Ishikawa (cell line): Measurements from ENCODE around the gene CACNB4.

Experiments used
- CREB1 ChIP-seq: IDR thresholded peaks from 2 replicates; pipeline ENCODE4 v1.6.1; 2012; ENCODE audit warnings: low read depth
- EP300 ChIP-seq: IDR thresholded peaks from 2 replicates; pipeline ENCODE4 v1.6.1; 2012; ENCODE audit warnings: borderline replicate concordance
- RAD21 ChIP-seq: IDR thresholded peaks from 2 replicates; pipeline ENCODE4 v1.6.1; 2012; ENCODE audit warnings: low read depth
- REST ChIP-seq: IDR thresholded peaks from 2 replicates; pipeline ENCODE4 v1.6.1; 2012; ENCODE audit warnings: low read depth, mild to moderate bottlenecking
- TAF1 ChIP-seq: IDR thresholded peaks from 2 replicates; pipeline ENCODE4 v1.6.1; 2012; ENCODE audit warnings: low read depth, mild to moderate bottlenecking
- USF1 ChIP-seq: IDR thresholded peaks from 2 replicates; pipeline ENCODE4 v1.6.1; 2012
- YY1 ChIP-seq: IDR thresholded peaks from 2 replicates; pipeline ENCODE4 v1.6.1; 2012; ENCODE audit warnings: low read depth
- ZBTB7A ChIP-seq: IDR thresholded peaks from 2 replicates; pipeline ENCODE4 v1.6.1; 2012; ENCODE audit warnings: low read depth

- TF ChIP-seq USF1 (no peak), RAD21 (peak; percentile 38; the same call in 1 of the 2 replicates), EP300 (no peak), TAF1 (no peak), CREB1 (no peak), REST (no peak), ZBTB7A (no peak), YY1 (no peak)
These were observed 290.4 kb downstream of the CACNB4 start for GRCh38 chr2:151808258-151809072.
